ENCODE results near the gene DCC.

The DCC gene

DNA sequence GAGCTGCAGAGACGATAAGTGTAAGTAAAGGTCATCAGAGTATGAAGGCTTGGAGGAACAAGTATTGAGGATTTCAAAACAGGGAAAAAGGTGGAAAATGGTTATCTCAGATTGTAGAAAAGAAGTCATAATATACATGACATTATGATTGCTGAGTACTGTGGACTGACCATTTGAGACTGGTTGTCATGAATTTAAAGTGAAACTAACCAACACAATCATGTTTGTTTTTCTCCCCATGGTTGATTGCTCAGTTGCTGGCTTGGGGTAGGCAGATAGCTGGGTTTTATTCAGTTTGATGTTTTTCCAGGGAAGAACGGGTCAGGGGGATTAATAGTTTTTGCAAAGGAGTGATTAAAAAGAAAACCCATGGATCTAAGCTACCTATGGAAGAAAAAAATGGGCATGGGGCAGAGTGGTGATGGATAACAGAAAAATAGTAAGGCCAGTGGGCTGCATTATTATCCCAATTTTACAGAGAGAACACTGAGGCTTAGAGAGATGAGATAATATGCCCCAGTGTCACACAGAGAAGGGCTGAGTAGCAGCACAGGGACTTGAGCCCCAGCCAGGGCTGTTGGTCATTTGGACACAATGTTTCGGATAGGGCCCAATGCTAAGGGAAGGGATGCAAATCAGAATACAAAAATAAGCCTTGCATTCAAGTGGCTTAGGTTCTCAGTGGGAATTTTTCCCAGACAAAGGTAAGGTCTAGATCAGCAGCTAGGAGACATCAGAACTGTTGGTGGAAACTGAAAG lies 885.7 kb downstream of the DCC start:
- no peak for DNase-seq (ENCODE audit: low read depth in 2 of 2)

- no peak for DNase-seq (ENCODE audit: low read depth in 2 of 2)
Observed at GRCh38 chr18:53234610-53235009, 894.6 kb downstream of the DCC start.

GRCh38 chr18:53241161-53241560 lies 901.2 kb downstream of the DCC start:
- DNase-seq (ENCODE audit: low read depth in 2 of 2), result no peak

DNA sequence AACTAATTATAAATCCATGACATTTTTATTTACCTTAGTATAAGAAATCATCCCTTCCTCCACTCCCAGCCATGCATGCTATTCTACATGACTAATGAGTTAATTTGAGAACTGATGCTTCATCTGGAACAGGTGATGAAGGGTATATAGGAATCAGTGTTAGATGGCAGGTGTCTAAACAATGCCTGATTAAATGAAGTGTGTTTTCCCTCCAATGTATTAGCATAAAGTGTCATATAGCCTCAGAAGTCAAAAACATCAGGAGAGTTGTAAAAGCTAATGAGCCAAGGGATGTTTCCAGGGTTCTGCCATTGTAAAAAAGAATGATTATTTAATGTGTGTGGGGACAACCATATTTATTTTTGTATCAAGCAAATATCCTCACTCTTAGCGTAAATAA lies 913.8 kb downstream of the DCC start:
- DNase-seq (ENCODE audit: low read depth in 2 of 2), result no peak

- no peak for DNase-seq (ENCODE audit: low read depth in 2 of 2)
Observed at GRCh38 chr18:53254265-53254664, 914.3 kb downstream of the DCC start.

GRCh38 chr18:53261241-53261640 lies 921.2 kb downstream of the DCC start:
- no peak for DNase-seq (ENCODE audit: low read depth in 2 of 2)

- DNase-seq (ENCODE audit: low read depth in 2 of 2), result no peak
Observed at GRCh38 chr18:53266850-53267249, 926.9 kb downstream of the DCC start.

DNA sequence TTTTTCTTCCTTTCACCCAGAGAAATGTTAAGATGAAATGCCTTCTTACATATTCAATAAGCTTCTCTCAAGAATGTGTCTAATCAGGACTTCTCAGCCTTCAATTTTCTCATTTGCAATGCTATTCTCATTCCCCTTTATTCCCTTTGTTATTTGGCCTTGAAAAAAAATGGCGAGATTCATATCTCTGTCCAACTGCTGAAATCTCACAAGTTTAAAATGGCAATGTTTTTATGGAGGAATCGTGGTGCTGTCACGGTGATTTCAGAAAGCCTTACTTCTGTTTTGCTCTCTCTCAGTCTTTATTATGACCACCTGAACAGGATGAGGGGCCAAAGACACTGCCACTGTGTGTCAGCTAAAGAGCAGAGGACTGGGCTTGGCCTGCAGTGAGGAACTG lies 928.5 kb downstream of the DCC start:
- DNase-seq (ENCODE audit: low read depth in 2 of 2), result no peak

DNA sequence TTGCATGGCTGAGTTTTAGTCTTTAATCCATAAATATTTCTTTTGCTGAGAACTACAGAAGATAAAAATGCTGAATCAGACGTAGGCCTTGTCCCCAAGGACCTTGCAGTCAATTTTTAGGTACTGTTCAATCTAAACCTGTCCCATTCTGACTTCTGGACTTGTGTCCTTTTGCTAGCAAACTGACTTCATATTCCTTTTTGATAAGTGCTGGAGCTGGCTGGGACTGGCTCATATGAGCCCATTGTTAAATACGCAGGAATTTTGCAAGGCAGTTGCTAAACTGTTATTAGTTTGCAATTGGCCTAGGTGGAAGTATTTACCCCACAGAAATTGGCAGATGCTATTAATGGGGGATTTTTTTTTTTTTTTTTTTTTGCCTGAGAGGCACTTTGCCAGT lies 941.4 kb downstream of the DCC start:
- DNase-seq (ENCODE audit: low read depth in 2 of 2), result no peak

DNA sequence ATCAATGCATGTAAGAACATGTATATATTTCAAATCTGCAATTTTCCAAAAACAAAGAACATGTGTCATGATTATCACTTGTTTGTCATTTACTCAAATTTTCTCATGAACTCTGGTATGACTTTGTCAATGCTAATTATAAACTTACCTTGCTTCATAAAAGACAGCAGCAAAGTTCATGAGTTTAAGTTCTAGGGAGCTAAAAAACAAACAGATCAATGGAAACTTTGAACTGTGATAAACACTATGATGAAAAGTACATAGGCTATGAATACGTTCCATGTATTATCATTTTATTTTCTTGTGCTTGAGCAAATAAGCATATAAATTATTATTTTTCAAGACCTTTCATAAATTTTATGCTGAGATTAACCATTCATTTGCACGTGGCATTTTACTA lies 943.7 kb downstream of the DCC start:
- no peak for DNase-seq (ENCODE audit: low read depth in 2 of 2)

GRCh38 chr18:53305461-53305860 lies 965.5 kb downstream of the DCC start:
- DNase-seq (ENCODE audit: low read depth in 2 of 2), result no peak

DNA sequence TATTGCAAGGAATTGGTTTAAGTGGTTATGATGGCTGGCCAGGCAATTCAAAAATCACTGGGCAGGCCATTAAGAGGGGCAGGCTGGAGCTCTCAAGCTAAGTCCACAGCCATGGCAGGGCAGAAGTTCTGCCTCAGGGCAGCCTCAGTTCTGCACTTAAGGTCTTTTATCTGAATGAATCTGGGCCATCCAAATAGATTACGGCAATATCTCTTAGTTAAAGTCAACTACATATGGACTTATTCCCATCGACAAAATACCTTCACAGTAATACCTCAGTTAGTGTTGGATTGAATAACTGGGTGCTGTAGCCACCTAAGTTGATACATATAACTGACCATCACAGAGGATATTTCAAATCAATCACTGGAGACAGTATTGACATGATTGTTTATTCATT lies 979.6 kb downstream of the DCC start:
- DNase-seq (ENCODE audit: low read depth in 2 of 2), result no peak

- DNase-seq (ENCODE audit: low read depth in 2 of 2), result no peak
Observed at GRCh38 chr18:53322163-53322562, 982.2 kb downstream of the DCC start.

DNA sequence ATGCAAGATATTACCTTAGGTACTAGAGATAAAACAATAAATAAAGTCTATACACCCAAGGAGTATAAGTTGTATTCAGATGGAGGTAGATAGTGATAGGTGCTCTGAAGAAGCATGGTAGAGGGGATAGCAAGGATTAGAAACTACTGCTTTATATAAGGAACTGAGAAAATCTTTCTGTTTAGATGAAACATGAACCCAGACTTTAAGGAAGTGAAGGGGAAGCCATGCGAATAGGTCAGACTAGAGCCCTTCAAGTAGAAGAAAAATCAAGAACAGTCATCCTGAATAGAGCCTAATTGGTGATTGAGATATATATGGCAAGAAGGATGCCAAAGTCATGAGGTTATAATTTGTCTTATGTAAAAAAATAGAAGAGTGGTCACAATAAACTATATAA lies 984.4 kb downstream of the DCC start:
- DNase-seq (ENCODE audit: low read depth in 2 of 2), result no peak

GRCh38 chr18:53360501-53361443 lies 1020.8 kb downstream of the DCC start:
- DNase-seq (ENCODE audit: low read depth in 2 of 2), result no peak

- no peak for DNase-seq (ENCODE audit: low read depth in 2 of 2)
Observed at GRCh38 chr18:53375621-53376020, 1035.6 kb downstream of the DCC start.

DNA sequence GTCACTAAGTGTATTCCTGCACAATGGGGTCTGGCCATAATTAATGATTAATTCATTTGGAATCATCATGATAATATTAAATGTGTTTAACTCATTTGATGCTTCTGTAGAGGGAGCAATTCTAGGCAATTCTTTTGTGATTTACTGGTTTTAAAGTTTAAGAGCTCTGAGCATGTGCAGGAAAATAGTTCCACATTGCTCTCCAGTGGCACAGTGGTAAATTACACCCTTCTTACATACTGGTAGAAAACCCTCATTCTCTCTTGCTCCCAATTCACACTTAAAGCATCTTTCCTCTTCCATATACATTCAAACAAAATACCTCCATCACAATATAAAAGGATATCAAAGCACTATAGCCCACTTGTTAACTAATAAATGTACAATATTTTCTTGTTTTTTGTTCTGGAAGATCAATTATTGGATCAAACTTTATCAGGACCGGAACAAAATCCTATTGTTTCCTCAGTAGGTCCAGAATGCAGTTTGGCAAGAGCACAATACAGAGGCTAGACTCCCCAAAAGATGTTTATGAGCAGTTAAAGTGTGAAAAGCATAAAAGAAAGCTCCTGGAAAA lies 1040.2 kb downstream of the DCC start:
- DNase-seq (ENCODE audit: low read depth in 2 of 2), result no peak

DNA sequence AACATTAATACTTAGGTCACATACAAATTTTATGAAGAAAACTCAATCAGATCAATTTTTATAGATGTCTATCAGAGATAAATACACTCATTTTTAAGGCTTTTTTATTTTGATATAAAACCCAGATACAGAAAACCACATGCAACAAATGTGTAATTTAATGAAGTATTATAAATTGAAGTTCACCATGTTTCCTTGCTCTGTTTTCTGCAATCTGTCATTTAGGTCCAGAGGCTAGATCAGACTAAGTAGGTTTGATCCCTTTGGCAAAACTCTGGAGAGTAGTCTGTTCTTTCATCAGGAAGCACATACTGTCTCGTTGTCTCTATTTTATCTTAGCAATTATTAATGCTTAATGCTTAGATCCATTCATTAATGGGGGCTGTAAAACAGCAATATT lies 1042.9 kb downstream of the DCC start:
- no peak for DNase-seq (ENCODE audit: low read depth in 2 of 2)

GRCh38 chr18:53385889-53386288 lies 1045.9 kb downstream of the DCC start:
- DNase-seq (ENCODE audit: low read depth in 2 of 2), result no peak

GRCh38 chr18:53387581-53387980 lies 1047.6 kb downstream of the DCC start:
- DNase-seq (ENCODE audit: low read depth in 2 of 2), result no peak

GRCh38 chr18:53402670-53403069 lies 1062.7 kb downstream of the DCC start:
- DNase-seq (ENCODE audit: low read depth in 2 of 2), result no peak

DNA sequence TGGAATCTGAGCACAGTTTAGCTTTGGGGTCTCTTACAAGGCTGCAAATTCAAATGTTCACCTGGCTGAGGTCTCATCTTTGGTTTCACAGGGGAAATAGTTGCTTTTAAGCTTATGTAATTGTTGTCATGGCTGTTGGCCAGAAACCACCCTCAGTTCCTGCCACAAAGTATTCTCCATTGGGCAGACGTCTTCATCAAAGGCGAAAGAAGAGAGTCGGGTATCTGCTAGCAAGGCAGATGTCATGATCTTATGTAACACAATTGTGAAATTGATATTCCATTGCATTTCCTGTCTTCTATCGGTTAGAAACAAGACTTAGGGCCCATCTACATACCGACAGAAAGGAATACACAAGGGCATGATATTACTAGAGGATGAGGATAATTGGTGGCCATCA lies 1068.3 kb downstream of the DCC start:
- DNase-seq (ENCODE audit: low read depth in 2 of 2), result no peak

DNA sequence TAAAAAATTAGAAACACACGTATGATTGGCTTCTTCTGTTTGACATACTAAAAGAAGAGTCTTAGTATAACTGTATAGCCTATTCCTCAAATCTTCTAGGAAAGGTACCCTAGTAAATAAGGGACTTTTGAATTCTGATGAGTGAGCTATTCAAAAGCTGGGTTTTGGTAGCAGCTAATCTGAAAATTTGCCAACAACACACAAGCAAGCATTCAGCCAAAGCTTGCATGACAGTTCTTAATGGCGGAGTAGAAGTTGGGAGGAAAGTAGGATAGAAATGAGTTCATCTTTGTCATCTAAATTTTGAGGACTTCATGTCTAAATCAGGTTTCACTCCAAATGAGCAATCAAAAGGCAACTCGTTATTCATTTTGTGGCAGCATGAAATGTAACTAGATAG lies 1071.5 kb downstream of the DCC start:
- DNase-seq (ENCODE audit: low read depth in 2 of 2), result no peak

Data from stimulated activated CD4-positive, alpha-beta T cell treated with anti-CD3 and anti-CD28 coated beads, Interleukin-1b, Interleukin-23, amount 100 ng/mL, for 1 hour (primary cell).